Endothelial cell of umbilical vein (primary cell): ENCODE data around the gene RAC3. TPM values are rescaled to one million over a fixed set of nuclear protein-coding genes. Genes with fewer than 3 reads are reported as not detected.

Source experiments
- BruUV-seq: library from RNA; stranded (reverse); fragments of 400-500 nt; replicated peaks from 2 replicates; lab custom pipeline; 2021; lab: Mats Ljungman, UMichigan
- CTCF ChIA-PET: fragments of 300-600, 350-600 bp; sonication (Branson Sonifier 250); formaldehyde crosslinking; loops from one replicate; lab custom pipeline; 2021; ENCODE audit warnings: antibody characterized with exemption, inconsistent platforms; lab: Charles Lee
- POLR2A ChIA-PET: fragments of 300-600, 350-600 bp; sonication (Branson Sonifier 250); formaldehyde crosslinking; loops from one replicate; lab custom pipeline; 2021; ENCODE audit warnings: antibody characterized with exemption, inconsistent platforms; lab: Charles Lee
- DNase-seq: peaks from one replicate; pipeline ENCODE4 v3.0.0-alpha.2; 2011; ENCODE audit warnings: low read depth, low spot score
- FAIRE-seq: peaks from 2 replicates; lab custom pipeline; 2011; peaks lifted over from hg19 to GRCh38; lab: Jason Lieb, UNC
- H2AFZ ChIP-seq: 2 replicates; pipeline ENCODE4 v1.6.0; 2012; ENCODE audit warnings: low read depth, low read length, control low read depth, inconsistent platforms
- H3K27ac ChIP-seq: 2 replicates; pipeline ENCODE4 v1.5.1; 2011; ENCODE audit warnings: low read depth, mild to moderate bottlenecking, control low read depth, low read length, moderate library complexity; ENCODE audit not compliant: insufficient read depth
- H3K27me3 ChIP-seq, 2 experiments: 2 replicates each; pipeline versions ENCODE4 v1.6.0 to v1.6.1; 2011; ENCODE audit warnings: low read length in 2 of 2, mixed read lengths in 1 of 2; ENCODE audit not compliant: control insufficient read depth in 2 of 2, insufficient read depth in 2 of 2
- H3K36me3 ChIP-seq, 2 experiments: 2 replicates in 1 of 2; 3 replicates in 1 of 2; pipeline ENCODE4 v1.5.1; 2011; ENCODE audit warnings: low read length in 2 of 2, mild to moderate bottlenecking in 1 of 2, moderate library complexity in 1 of 2; ENCODE audit not compliant: control insufficient read depth in 2 of 2, insufficient read depth in 2 of 2; ENCODE audit errors: extremely low read depth in 1 of 2
- H3K4me1 ChIP-seq: 3 replicates; pipeline ENCODE4 v1.5.1; 2011; ENCODE audit warnings: mild to moderate bottlenecking, low read length; ENCODE audit not compliant: control insufficient read depth, insufficient read depth; ENCODE audit errors: extremely low read depth
- H3K4me2 ChIP-seq: 2 replicates; pipeline ENCODE4 v1.6.1; 2011; ENCODE audit warnings: low read length, control low read depth, mixed read lengths; ENCODE audit not compliant: insufficient read depth
- H3K4me3 ChIP-seq, 3 experiments: fragments of 200-600 bp in 1 of 3; sonication (generic), shearing (Covaris generic) in 1 of 3; replicated peaks in 1 of 3; 2 replicates each; pipeline ENCODE4 v1.5.1; 2011 to 2016; ENCODE audit warnings: control low read depth in 3 of 3, low read length in 3 of 3, mild to moderate bottlenecking in 2 of 3, inconsistent platforms in 1 of 3, low read depth in 1 of 3, moderate library complexity in 1 of 3; ENCODE audit not compliant: insufficient read depth in 1 of 3
- H3K79me2 ChIP-seq: 2 replicates; pipeline ENCODE4 v1.6.0; 2012; ENCODE audit warnings: low read length, inconsistent platforms; ENCODE audit not compliant: control insufficient read depth, insufficient read depth
- H3K9ac ChIP-seq: replicated peaks from 2 replicates; pipeline ENCODE3; 2011; ENCODE audit warnings: low read length, control low read depth; ENCODE audit not compliant: insufficient read depth; ENCODE audit errors: extremely low read depth
- H3K9me1 ChIP-seq: replicated peaks from 3 replicates; pipeline ENCODE4 v1.6.0; 2011; ENCODE audit warnings: mild to moderate bottlenecking, low read length; ENCODE audit not compliant: control insufficient read depth, insufficient read depth; ENCODE audit errors: extremely low read depth
- H3K9me3 ChIP-seq: replicated peaks from 2 replicates; pipeline ENCODE4 v1.5.1; 2012; ENCODE audit warnings: low read length, inconsistent platforms; ENCODE audit not compliant: control insufficient read depth, insufficient read depth
- H4K20me1 ChIP-seq: replicated peaks from 2 replicates; pipeline ENCODE3; 2011; ENCODE audit warnings: mild to moderate bottlenecking, low read length; ENCODE audit not compliant: control insufficient read depth, insufficient read depth; ENCODE audit errors: extremely low read depth
- EZH2 ChIP-seq: IDR thresholded peaks from 2 replicates; pipeline ENCODE4 v1.6.1; 2012; ENCODE audit warnings: borderline replicate concordance, low read depth, mild to moderate bottlenecking, moderate library complexity, low read length, inconsistent platforms; ENCODE audit not compliant: severe bottlenecking
- FOS ChIP-seq: IDR thresholded peaks from 2 replicates; pipeline ENCODE4 v1.6.1; 2011; ENCODE audit warnings: mild to moderate bottlenecking, low read length, moderate library complexity, borderline replicate concordance; ENCODE audit not compliant: insufficient read depth
- GATA2 ChIP-seq: IDR thresholded peaks from 2 replicates; pipeline ENCODE4 v1.7.0; 2011; ENCODE audit warnings: low read depth, mild to moderate bottlenecking, moderate library complexity, mixed read lengths, low read length; ENCODE audit not compliant: insufficient read length, insufficient read depth
- JUN ChIP-seq: IDR thresholded peaks from 2 replicates; pipeline ENCODE4 v1.6.1; 2011; ENCODE audit warnings: borderline replicate concordance, low read depth; ENCODE audit not compliant: insufficient read length, insufficient read depth
- MYC ChIP-seq: IDR thresholded peaks from one replicate; pipeline ENCODE4 v1.6.1; 2011; ENCODE audit warnings: mild to moderate bottlenecking, low read depth, low read length
- POLR2A ChIP-seq: IDR thresholded peaks from 2 replicates; pipeline ENCODE4 v1.6.1; 2012; ENCODE audit warnings: low read depth, mild to moderate bottlenecking, control low read depth, low read length
- POLR2AphosphoS5 ChIP-seq: IDR thresholded peaks from 2 replicates; pipeline ENCODE4 v1.6.1; 2012; ENCODE audit warnings: low read depth, mild to moderate bottlenecking, control low read depth, low read length, moderate library complexity; ENCODE audit not compliant: insufficient read depth
- dilution Hi-C: fragments of 300-500 bp; cut with MboI; formaldehyde crosslinking; loops from one replicate; pipeline ENCODE4 v1.15.0; 2019; ENCODE audit warnings: low sequenced_read_pairs; ENCODE audit not compliant: extremely low pct_ligation_motif_present
- intact Hi-C: fragments of 100-400 bp; cut with micrococcal nuclease; formaldehyde crosslinking; loops from one replicate; pipeline ENCODE4 v1.10.0; 2022
- polyA plus RNA-seq, 4 experiments: library from polyadenylated mRNA; depleted of rRNA in 3 of 4; stranded (reverse) in 3 of 4; unstranded in 1 of 4; fragments of >200 nt; gene quantifications; 2 replicates each; pipeline versions ENCODE4 v1.2.1 to v1.2.3, GENCODE V29; 2011 to 2012; ENCODE audit warnings: missing spikeins in 1 of 4
- total RNA-seq: library from RNA; stranded (reverse); gene quantifications from 2 replicates; pipeline ENCODE4 v1.2.3, GENCODE V29; 2021
- TF ChIP-seq, protein P1 (sequence below), 2 donors: IDR thresholded peaks; 1 replicate in 1 of 2; 2 replicates in 1 of 2; pipeline ENCODE4 v1.5.1; 2011; ENCODE audit warnings: low read length in 2 of 2, mild to moderate bottlenecking in 2 of 2, moderate library complexity in 2 of 2, control low read depth in 1 of 2, inconsistent platforms in 1 of 2, low read depth in 1 of 2; ENCODE audit not compliant: insufficient read depth in 1 of 2; ENCODE audit errors: extremely low read depth in 1 of 2
- TF ChIP-seq, protein P2 (sequence below): IDR thresholded peaks from 2 replicates; pipeline ENCODE4 v1.6.1; 2011; ENCODE audit not compliant: insufficient read depth, insufficient read length

The RAC3 gene
- total and polyA plus RNA-seq, 2 donors (not counting 3 experiments of a cell fraction or from before 2014, with no cell fraction given) = 34.1 to 56.0 TPM

DNA sequence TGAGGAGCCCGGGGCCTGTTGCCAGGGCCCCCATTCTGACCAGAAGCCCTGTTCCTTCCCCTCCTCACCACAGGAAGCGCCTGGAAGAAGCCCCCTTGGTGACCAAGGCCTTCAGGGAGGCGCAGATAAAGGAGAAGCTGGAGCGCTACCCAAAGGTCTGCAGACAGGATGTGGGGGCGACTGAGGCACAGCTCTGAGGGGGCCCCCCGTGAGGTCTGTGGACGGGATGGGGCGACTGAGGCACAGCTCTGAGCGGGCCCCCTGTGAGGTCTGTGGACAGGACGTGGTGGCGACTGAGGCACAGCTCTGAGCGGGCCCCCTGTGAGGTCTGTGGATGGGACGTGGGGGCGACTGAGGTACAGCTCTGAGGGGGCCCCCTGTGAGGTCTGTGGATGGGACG lies 22.1 kb upstream of the RAC3 start:
- no TSS peak for BruUV-seq
- Histone ChIP-seq H3K9ac (no peak overlapping the region), H3K4me3 (no peak overlapping the region), H3K4me2 (no peak overlapping the region), H3K36me3 (no peaks in the 10 kb centered on the region), H3K79me2 (no peaks in the 10 kb centered on the region), H4K20me1 (no peaks in the 10 kb centered on the region), H2AFZ (no peak overlapping the region), H3K27me3 (no peaks in the 10 kb centered on the region), H3K9me3 (no peaks in the 10 kb centered on the region), H3K27ac (no peak overlapping the region), H3K9me1 (no peaks in the 10 kb centered on the region), H3K4me1 (no peaks in the 10 kb centered on the region)
- POLR2A ChIA-PET = no interaction called here
- FAIRE-seq (no peak), DNase-seq (no peak)
- TF ChIP-seq FOS = no peak
- TF ChIP-seq, protein P1, sequence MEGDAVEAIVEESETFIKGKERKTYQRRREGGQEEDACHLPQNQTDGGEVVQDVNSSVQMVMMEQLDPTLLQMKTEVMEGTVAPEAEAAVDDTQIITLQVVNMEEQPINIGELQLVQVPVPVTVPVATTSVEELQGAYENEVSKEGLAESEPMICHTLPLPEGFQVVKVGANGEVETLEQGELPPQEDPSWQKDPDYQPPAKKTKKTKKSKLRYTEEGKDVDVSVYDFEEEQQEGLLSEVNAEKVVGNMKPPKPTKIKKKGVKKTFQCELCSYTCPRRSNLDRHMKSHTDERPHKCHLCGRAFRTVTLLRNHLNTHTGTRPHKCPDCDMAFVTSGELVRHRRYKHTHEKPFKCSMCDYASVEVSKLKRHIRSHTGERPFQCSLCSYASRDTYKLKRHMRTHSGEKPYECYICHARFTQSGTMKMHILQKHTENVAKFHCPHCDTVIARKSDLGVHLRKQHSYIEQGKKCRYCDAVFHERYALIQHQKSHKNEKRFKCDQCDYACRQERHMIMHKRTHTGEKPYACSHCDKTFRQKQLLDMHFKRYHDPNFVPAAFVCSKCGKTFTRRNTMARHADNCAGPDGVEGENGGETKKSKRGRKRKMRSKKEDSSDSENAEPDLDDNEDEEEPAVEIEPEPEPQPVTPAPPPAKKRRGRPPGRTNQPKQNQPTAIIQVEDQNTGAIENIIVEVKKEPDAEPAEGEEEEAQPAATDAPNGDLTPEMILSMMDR (IDR thresholded peaks at IDR 0.05; ENCODE audit: extremely low read depth in 1 of 2, insufficient read depth in 1 of 2, low read depth in 1 of 2, low read length in 2 of 2) = no peak
- TF ChIP-seq, protein P2, sequence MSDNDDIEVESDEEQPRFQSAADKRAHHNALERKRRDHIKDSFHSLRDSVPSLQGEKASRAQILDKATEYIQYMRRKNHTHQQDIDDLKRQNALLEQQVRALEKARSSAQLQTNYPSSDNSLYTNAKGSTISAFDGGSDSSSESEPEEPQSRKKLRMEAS = no peak
- TF ChIP-seq POLR2A = no peak
- no peak for TF ChIP-seq POLR2AphosphoS5
- TF ChIP-seq MYC = no peak
- no peak for TF ChIP-seq GATA2
- no peak for TF ChIP-seq EZH2
- no peak for TF ChIP-seq JUN
- intact Hi-C loops = no loop called here
- dilution Hi-C loops = no loop called here
- CTCF ChIA-PET = interaction anchor here (0.8 to 1.6 kb wide), 3 partner anchors 10 to 50 kb away, joined by 3 to 7 read pairs (median 3); no protein-coding TSS in a partner anchor
